ENCODE measurements around the gene IFNA7.
"Not testable (repeated sequence)": the region's sequence is repeated elsewhere in the genome, so short reads cannot be mapped to it uniquely, and the experiment has no call there.

Gene IFNA7

DNA sequence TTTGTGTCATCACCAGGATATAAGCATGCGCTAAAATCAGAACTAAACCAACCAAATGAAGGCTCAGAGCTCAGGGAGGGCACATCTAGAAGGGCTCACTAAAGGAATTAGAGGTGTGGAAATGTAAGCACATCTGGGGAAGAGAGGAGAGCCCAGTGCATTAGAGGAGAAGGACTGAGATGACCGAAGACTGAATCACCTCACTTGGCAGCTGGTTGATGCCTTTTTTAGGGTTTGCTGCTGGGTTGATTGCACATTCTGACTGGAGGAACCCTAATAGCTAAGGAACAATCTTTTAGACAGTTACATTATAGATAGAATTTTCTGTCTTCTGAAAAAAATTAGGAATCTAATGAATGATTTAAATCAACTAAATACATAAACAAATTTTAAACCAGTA is 27.3 kb downstream of the IFNA7 start:
- peak; percentile 4 for DNase-seq (ENCODE audit: low spot score)

DNA sequence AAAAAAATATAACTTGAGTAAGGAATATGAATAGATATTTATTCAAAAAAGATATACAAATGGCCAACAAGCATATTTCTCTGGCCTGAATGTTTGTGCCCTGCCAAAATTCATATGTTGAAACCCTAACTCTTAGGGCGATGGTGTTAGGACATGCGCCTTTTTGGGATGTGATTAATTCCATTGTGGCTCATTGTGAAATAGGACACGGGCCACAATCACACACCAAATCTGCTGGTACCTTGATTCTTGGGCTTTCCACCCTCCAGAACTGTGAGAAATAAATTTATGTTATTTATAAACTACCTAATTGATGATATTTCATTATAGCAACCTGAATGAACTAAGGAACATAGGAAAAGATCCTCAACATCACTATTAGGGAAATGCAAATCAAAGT is 29.8 kb downstream of the IFNA7 start:
- DNase-seq (ENCODE audit: low spot score) = no peak

DNA sequence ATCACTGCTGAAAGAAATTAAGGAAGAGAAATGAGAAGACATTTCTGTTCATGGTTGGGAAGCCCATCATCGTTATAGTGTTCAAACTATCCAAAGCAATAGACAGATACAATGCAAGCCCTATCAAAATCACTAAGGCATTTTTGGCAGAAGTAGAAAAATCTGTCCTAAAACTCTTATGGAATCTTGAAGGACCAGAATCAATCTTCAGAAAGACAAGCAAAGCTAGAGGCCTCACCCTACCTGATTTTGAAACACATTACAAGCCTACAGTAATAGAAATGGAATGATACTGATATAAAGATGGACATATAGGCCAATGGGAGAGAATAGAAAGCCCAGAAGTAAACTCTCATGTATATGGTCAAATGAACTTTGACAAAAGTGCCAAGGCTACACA is 30.7 kb downstream of the IFNA7 start:
- no peak for DNase-seq (ENCODE audit: low spot score)

DNA sequence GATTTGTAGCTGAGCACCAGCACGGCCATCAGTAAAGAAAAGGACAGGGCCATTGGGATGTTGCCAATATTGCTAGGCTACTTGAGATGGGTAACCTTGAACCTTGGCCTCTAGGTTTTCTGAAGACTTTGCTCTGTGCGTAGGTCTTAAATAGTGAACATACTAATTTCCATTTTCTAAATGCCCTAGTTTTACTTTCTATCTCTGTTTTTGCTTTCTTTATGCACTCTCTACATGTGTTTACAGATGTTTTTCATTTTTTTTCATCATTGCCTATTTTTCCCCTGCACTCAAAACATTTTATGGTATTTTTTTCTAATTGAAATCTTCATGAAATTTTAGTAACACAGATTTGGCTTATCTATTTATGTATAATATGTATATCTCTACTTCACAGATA is 35.4 kb downstream of the IFNA7 start, which contains the start of gene IFNA21:
Gene IFNA21 (minus strand): TSS at position 101 of the 400 bp plus-strand sequence. CDS start 48 bp downstream, at position 53.
- DNase-seq (ENCODE audit: low spot score) = not testable (repeated sequence)

DNA sequence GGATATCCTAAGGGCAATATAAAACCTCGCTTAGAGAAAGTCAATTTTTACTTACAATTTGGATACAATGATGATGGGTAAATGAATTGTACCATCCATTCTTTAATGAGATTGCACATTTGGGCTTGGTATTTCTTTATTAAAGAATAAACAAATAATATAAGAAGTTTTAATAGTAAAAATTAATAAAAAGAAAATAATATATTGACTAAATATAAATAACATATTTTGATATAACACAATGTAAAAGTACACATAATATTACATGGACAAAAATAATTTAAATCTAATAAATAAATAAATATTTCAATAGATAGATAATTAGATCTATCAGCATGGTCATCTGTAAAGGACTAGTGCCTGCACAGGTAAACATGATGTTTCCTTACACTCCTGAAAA is 36.5 kb downstream of the IFNA7 start:
- no peak for DNase-seq (ENCODE audit: low spot score)

DNA sequence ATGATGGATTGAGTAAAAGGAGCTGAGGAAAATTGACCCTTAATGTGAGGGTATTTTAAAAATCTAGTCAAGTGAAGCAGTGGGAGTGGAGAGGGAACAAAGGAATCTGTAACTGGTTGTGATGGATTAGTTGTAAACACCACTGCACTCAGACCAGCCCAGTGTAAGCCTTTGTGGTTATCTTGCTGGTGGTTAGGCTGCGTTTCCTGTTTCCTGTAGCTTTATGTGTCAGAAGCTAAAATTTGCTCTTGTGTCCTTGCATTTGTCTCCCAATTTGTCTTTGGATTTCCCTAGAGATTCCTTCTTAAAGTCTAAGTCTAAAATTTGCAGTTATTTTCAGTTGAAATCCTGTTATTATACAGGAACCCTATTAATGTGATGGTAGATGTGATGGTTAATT is 41.8 kb downstream of the IFNA7 start:
- no peak for DNase-seq (ENCODE audit: low spot score)

DNA sequence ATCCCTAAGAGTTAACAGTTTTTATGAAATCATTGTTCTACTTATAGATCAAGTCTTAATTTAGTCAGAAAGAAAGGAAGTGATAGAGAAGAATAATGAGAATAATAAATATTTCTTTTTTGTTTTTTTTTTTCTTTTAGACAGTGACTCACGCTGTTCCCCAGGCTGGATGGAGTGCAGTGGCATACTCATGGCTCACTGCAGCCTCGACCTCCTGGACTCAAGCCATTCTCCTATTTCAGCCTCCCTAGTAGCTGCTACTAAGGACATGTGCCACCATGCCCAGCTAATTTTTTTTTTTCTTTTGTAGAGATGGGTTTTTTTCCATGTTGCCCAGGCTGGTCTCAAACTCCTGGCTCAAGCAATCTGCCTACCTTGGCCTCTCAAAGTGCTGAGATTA is 46.5 kb downstream of the IFNA7 start:
- no peak for DNase-seq (ENCODE audit: low spot score)

DNA sequence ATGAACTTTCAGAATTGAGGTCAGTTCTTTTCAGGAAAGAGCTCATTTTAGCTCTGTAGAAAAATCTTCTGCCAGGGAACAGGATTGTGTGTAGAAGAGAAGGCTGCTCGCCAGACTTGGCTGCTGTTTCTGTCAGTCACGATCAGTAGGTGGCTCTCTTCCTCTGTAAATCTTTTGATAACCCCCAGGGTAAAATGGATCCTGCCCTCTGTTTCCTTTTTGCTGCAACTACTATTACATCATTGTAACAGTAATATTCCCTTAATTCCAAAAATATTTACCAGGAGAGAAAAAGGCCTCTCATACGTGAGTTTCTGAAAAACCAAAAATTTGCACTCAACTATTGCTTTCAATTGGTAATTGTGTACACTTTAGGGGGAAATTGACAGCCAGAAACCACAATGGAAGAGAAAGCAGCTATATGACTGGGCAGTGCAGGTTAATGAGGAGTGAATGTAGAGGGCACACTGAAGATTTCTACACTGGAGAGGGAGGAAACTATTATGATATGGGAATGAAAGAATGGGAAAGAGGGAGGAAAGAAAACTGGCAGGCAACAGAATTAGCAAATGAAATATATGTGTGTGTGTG is 47.9 kb downstream of the IFNA7 start:
- no peak for DNase-seq (ENCODE audit: low spot score)

DNA sequence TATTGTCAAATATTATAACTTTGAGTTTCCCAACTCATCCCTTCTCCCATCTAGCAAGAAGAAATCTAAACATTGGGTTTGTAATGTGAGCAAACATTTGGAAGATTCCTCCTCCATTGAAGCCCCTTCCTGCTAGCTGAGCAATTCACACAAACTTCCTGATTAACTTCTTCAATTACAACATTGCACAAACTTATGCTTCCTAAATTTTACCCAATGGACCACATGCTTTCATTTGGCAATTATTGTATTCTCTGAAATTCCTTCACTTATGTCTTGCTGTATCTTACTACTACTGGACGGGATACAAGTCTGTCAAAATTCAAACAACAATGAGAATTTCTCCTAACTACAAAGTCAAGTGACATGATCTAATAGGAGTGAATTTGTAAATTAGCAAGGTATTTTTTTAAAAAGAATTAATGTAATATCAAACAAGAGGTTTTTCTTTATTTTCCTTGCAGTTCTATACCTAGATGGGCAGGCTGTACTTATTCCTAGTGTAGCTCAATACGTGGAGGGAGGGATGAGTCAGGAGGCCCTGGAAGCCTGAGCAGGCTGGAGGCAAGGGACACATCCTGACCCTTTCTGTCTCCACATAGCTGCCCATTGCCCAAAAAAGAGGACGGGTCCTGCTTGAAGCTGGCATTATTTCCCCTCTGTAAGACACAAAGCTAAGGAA is 48.5 kb downstream of the IFNA7 start:
- DNase-seq (ENCODE audit: low spot score) = no peak

Measured in AG08395 (cell line).